Parathyroid adenoma (tissue), 2 donors: Measurements from ENCODE around the gene CLIP2.
"Not testable (repeated sequence)": the region's sequence is repeated elsewhere in the genome, so short reads cannot be mapped to it uniquely, and the experiment has no call there.

Experiments
- H2AFZ ChIP-seq: fragments of 300-600 bp; sonication (generic); one replicate; pipeline ENCODE4 v1.7.0; 2017; ENCODE audit warnings: antibody characterized with exemption, mild to moderate bottlenecking
- H3K27ac ChIP-seq: fragments of 300-600 bp; sonication (generic); one replicate; pipeline ENCODE4 v1.7.0; 2017
- H3K27me3 ChIP-seq: fragments of 300-600 bp; sonication (generic); one replicate; pipeline ENCODE4 v1.7.0; 2017; ENCODE audit warnings: low read length; ENCODE audit not compliant: control insufficient read depth, insufficient read depth
- H3K36me3 ChIP-seq: fragments of 300-600 bp; sonication (generic); one replicate; pipeline ENCODE4 v1.7.0; 2017; ENCODE audit warnings: low read length; ENCODE audit not compliant: control insufficient read depth, insufficient read depth
- H3K4me1 ChIP-seq: fragments of 300-600 bp; sonication (generic); one replicate; pipeline ENCODE4 v1.7.0; 2017; ENCODE audit warnings: control low read depth
- H3K4me2 ChIP-seq: fragments of 300-600 bp; sonication (generic); one replicate; pipeline ENCODE4 v1.7.0; 2017; ENCODE audit warnings: low read length
- H3K4me3 ChIP-seq: fragments of 300-600 bp; sonication (generic); one replicate; pipeline ENCODE4 v1.7.0; 2017; ENCODE audit warnings: low read depth, low read length
- H3K79me2 ChIP-seq: fragments of 300-600 bp; sonication (generic); one replicate; pipeline ENCODE4 v1.7.0; 2017; ENCODE audit warnings: control low read depth
- H3K9ac ChIP-seq: fragments of 300-600 bp; sonication (generic); one replicate; pipeline ENCODE4 v1.7.0; 2017; ENCODE audit warnings: mild to moderate bottlenecking
- H3K9me3 ChIP-seq: fragments of 300-600 bp; sonication (generic); one replicate; pipeline ENCODE4 v1.7.0; 2017; ENCODE audit warnings: low read length; ENCODE audit not compliant: control insufficient read depth
- CTCF ChIP-seq: fragments of 300-600 bp; sonication (generic); IDR thresholded peaks from one replicate; pipeline ENCODE4 v1.7.0; 2017; ENCODE audit warnings: antibody characterized with exemption, mild to moderate bottlenecking
- donor health status: primary hyperparathyroidism.

CLIP2 gene

GRCh38 chr7:74338366-74339108 is 49.3 kb downstream of the CLIP2 start:
- Histone ChIP-seq H3K36me3 (no peaks in the 10 kb centered on the region), H3K79me2 (no peaks in the 10 kb centered on the region), H3K4me3 (no peak overlapping the region), H3K4me1 (no peaks in the 10 kb centered on the region), H3K27ac (no peak overlapping the region), H2AFZ (no peak overlapping the region), H3K9ac (no peak overlapping the region), H3K9me3 (no peaks in the 10 kb centered on the region), H3K4me2 (no peak overlapping the region), H3K27me3 (no peaks in the 10 kb centered on the region)
- TF ChIP-seq CTCF, result no peak

GRCh38 chr7:74339648-74340047 is 50.4 kb downstream of the CLIP2 start:
- H3K9ac ChIP-seq, H3K4me2 ChIP-seq, H3K27me3 ChIP-seq, H3K36me3 ChIP-seq, H3K79me2 ChIP-seq, H3K4me3 ChIP-seq, H3K4me1 ChIP-seq, H2AFZ ChIP-seq, H3K9me3 ChIP-seq, H3K27ac ChIP-seq: not testable (repeated sequence)

GRCh38 chr7:74343281-74344131 is 54.3 kb downstream of the CLIP2 start:
- Histone ChIP-seq H3K9me3 (no peaks in the 10 kb centered on the region), H3K27ac (no peak overlapping the region)

GRCh38 chr7:74344132-74344496 is 54.9 kb downstream of the CLIP2 start:
- H3K9ac ChIP-seq, result no peak overlapping the region
- H3K4me2 ChIP-seq, result no peak overlapping the region
- no peaks in the 10 kb centered on the region for H3K36me3 ChIP-seq
- H3K27ac ChIP-seq, result no peak overlapping the region
- no peak overlapping the region for H2AFZ ChIP-seq
- H3K9me3 ChIP-seq, result no peaks in the 10 kb centered on the region
- no peak overlapping the region for H3K4me3 ChIP-seq
- TF ChIP-seq CTCF, result no peak
- no peaks in the 10 kb centered on the region for H3K79me2 ChIP-seq
- H3K27me3 ChIP-seq, result no peaks in the 10 kb centered on the region
- no peaks in the 10 kb centered on the region for H3K4me1 ChIP-seq

More at GRCh38 chr7:74343281-74344131, 54.3 kb downstream of the CLIP2 start:
- no peak overlapping the region for H3K4me3 ChIP-seq
- no peaks in the 10 kb centered on the region for H3K27me3 ChIP-seq
- no peak overlapping the region for H2AFZ ChIP-seq
- H3K79me2 ChIP-seq, result no peaks in the 10 kb centered on the region
- H3K4me2 ChIP-seq, result no peak overlapping the region
- no peaks in the 10 kb centered on the region for H3K4me1 ChIP-seq
- no peaks in the 10 kb centered on the region for H3K36me3 ChIP-seq
- TF ChIP-seq CTCF, result no peak
- no peak overlapping the region for H3K9ac ChIP-seq

- no peaks in the 10 kb centered on the region for H3K4me1 ChIP-seq
- H3K27ac ChIP-seq, result no peak overlapping the region
- H2AFZ ChIP-seq, result no peak overlapping the region
- TF ChIP-seq CTCF, result no peak
- no peaks in the 10 kb centered on the region for H3K36me3 ChIP-seq
- H3K9ac ChIP-seq, result no peak overlapping the region
- no peaks in the 10 kb centered on the region for H3K79me2 ChIP-seq
- no peaks in the 10 kb centered on the region for H3K9me3 ChIP-seq
- no peaks in the 10 kb centered on the region for H3K27me3 ChIP-seq
- H3K4me3 ChIP-seq, result no peak overlapping the region
- no peak overlapping the region for H3K4me2 ChIP-seq
Measured at GRCh38 chr7:74344786-74345185, 55.6 kb downstream of the CLIP2 start.
